ENCODE measurements around the gene EXPH5.

DNA sequence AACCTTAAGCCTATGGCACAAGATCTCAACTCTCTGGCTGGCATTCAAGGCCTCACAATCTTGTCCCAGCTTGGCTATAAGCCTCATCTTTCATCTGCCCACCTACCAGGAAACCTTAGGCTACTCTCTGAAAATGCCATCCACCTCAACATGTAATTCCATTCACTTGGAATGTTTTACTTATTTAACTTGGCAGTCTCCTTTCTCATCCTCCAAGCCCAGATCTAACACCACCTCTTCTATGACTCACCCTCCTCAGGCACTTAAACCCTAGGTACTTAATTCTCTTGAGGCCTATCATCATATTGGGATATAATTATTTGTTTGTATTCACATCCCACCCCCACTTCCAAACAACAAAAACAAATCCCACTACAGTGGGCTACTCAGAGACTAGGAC, 110.4 kb downstream of the EXPH5 start:
- TF ChIP-seq POLR2A (IDR thresholded peaks at IDR 0.05; ENCODE audit: low read depth) (no peak), EP300 (IDR thresholded peaks at IDR 0.05) (no peak), POLR2AphosphoS5 (IDR thresholded peaks at IDR 0.05) (no peak)
- TF ChIP-seq, protein P1, sequence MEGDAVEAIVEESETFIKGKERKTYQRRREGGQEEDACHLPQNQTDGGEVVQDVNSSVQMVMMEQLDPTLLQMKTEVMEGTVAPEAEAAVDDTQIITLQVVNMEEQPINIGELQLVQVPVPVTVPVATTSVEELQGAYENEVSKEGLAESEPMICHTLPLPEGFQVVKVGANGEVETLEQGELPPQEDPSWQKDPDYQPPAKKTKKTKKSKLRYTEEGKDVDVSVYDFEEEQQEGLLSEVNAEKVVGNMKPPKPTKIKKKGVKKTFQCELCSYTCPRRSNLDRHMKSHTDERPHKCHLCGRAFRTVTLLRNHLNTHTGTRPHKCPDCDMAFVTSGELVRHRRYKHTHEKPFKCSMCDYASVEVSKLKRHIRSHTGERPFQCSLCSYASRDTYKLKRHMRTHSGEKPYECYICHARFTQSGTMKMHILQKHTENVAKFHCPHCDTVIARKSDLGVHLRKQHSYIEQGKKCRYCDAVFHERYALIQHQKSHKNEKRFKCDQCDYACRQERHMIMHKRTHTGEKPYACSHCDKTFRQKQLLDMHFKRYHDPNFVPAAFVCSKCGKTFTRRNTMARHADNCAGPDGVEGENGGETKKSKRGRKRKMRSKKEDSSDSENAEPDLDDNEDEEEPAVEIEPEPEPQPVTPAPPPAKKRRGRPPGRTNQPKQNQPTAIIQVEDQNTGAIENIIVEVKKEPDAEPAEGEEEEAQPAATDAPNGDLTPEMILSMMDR (IDR thresholded peaks at IDR 0.05): no peak

Measured in esophagus muscularis mucosa (tissue), 4 donors.